NB4 (cell line): ENCODE measurements around the gene TPM1.

ENCODE experiments used
- DNase-seq: peaks from one replicate; pipeline ENCODE4 v3.0.0; 2010; ENCODE audit warnings: low read depth
- H3K4me3 ChIP-seq: one replicate; pipeline ENCODE4 v1.5.1; 2011; ENCODE audit warnings: mild to moderate bottlenecking, low read depth, low read length, moderate library complexity
- CTCF ChIP-seq: IDR thresholded peaks from one replicate; pipeline ENCODE4 v1.5.1; 2012; ENCODE audit warnings: low read depth, low read length
- MAX ChIP-seq: IDR thresholded peaks from 2 replicates; pipeline ENCODE4 v1.6.1; 2011; ENCODE audit warnings: low read depth, low read length
- MYC ChIP-seq: IDR thresholded peaks from 2 replicates; pipeline ENCODE4 v1.6.1; 2011; ENCODE audit warnings: low read depth, low read length
- POLR2A ChIP-seq: IDR thresholded peaks from 2 replicates; pipeline ENCODE4 v1.6.1; 2011; ENCODE audit warnings: mild to moderate bottlenecking; ENCODE audit not compliant: insufficient read length; ENCODE audit errors: extremely low read depth

TPM1 gene

GRCh38 chr15:63025460-63025859 is 17.1 kb upstream of the TPM1 start:
- peak; percentile 13 for TF ChIP-seq CTCF
- no peak for TF ChIP-seq POLR2A
- TF ChIP-seq MYC, result no peak
- DNase-seq, result peak; percentile 30
- no peak overlapping the region for H3K4me3 ChIP-seq

- H3K4me3 ChIP-seq, result no peak overlapping the region
- no peak for TF ChIP-seq POLR2A
- no peak for DNase-seq
Measured at GRCh38 chr15:63027646-63028045, 14.9 kb upstream of the TPM1 start.

GRCh38 chr15:63028442-63029110 is 14.0 kb upstream of the TPM1 start:
- no peak overlapping the region for H3K4me3 ChIP-seq
- no peak for DNase-seq
- no peak for TF ChIP-seq MAX
- no peak for TF ChIP-seq CTCF
- TF ChIP-seq POLR2A, result no peak
- TF ChIP-seq MYC, result no peak

- no peak overlapping the region for H3K4me3 ChIP-seq
- DNase-seq, result no peak
- TF ChIP-seq CTCF (no peak), POLR2A (no peak), MAX (no peak), MYC (no peak)
Measured at GRCh38 chr15:63029676-63030075, 12.9 kb upstream of the TPM1 start.

GRCh38 chr15:63030101-63030551 is 12.4 kb upstream of the TPM1 start:
- no peak for DNase-seq
- H3K4me3 ChIP-seq, result no peak overlapping the region
- TF ChIP-seq MAX (no peak), CTCF (no peak), MYC (no peak), POLR2A (no peak)

- no peak overlapping the region for H3K4me3 ChIP-seq
- TF ChIP-seq CTCF (no peak), MAX (no peak), POLR2A (no peak), MYC (no peak)
- no peak for DNase-seq
Measured at GRCh38 chr15:63034578-63034977, 8.0 kb upstream of the TPM1 start.
